Activated CD4-positive, alpha-beta T cell treated with anti-CD3 and anti-CD28 coated beads, Interleukin-2, Interleukin-6, amounts not matched to agents 100 ng/mL and 50 ng/mL, durations not matched to agents 16 hours and 8 hours (primary cell): ENCODE measurements around the gene DIO2.

Experiments
- DNase-seq: peaks from one replicate; pipeline ENCODE4 v3.0.0-alpha.2; 2020

DIO2 gene

DNA sequence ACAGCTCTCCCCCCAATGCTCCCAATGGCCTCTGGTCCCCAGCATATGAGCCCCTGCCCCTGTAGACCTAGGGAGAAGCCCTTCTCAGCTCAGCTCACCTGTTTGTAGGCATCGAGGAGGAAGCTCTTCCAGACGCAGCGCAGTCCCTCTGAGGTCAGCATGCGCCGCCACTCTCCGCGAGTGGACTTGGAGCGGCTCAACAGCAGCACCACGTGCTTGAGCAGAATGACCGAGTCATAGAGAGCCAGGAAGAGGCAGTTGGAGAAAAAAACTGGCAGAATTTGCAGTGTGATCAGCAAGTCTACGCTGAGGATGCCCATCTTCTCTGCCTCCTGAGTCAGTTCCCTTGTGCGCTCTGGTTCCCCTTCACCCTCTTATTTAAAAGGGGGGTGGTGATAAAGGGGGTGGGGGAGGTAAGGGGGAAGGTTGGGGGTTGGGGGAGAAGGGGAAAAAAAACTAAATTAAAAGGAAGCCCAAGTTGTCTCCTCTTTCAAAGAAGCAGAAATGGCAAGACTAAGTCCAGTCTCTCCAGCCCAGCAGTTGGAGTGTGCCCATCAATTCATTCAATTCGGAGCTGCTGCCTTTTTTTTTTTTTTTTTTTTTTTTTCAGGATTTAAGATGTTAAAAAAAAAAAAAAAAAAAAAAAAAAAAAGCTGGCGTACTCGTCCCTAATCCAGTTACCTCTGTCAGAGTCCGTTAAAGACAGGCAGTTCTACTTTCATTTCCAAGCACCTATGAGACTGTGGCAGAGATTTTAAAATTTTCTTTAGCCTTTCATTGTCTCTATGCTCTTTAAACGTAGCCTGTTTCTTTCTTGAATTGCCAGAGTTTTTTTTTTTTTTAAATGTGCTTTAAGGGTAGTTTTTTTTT, at the start of gene DIO2:
DIO2 (minus strand) TSS at position 352 of the 870 bp plus-strand sequence; CDS start at position 320, 32 bp downstream.
- DNase-seq: no peak

DNA sequence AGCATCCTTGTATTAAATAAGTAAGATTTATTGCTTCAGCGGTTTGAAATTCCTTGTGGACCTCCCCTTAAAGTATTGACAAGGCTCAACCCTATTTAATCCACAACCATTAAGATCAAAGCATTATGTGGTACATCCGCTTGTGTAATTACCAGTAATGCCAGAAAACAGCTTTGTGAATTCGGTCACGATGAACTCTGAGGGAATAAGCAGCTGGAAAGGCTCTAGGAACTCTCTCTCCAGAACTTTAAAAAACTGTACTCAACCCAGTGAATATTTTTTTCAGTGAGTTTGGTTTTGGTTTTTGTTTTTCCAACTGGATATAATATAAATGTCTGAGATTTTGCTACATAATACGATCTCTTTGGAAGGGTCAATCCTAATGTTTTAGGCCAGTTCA, 49.3 kb upstream of the DIO2 start:
- DNase-seq: no peak

DNA sequence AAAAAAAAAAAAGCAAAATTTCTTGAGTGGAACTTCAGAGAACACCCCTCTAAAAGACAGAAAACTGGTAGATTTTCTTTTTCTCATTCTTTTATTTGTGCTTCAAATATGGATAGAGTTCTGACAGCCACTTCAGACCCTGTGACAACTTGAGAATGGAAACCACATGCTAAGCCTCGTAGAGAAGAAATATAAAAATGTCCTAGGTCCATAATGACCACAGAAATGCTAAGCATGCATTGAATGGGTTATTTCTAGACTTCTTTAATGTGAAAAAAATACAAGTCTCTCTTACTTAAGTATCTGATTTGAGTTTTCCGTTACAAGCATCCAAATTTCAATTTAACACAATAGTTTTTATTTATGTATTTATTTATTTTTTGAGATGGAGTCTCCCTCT, 28.3 kb upstream of the DIO2 start:
- no peak for DNase-seq

DNA sequence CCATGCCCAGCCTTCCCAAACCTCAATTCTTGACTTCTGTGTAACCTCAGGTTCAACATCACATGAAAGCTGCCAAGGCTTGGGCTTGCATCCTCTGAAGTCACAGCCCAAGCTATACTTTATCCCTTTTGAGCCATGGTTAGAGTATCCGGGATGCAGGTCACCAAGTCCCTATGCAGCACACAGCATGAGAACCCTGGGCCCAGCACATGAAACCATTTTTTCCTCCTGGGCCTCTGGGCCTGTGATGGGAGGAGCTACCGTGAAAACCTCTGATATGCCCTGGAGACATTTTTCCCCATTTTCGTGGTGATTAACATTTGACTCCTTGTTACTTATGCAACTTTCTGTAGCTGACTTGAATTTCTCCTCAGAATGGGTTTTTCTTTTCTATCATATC, 25.8 kb upstream of the DIO2 start:
- no peak for DNase-seq

DNA sequence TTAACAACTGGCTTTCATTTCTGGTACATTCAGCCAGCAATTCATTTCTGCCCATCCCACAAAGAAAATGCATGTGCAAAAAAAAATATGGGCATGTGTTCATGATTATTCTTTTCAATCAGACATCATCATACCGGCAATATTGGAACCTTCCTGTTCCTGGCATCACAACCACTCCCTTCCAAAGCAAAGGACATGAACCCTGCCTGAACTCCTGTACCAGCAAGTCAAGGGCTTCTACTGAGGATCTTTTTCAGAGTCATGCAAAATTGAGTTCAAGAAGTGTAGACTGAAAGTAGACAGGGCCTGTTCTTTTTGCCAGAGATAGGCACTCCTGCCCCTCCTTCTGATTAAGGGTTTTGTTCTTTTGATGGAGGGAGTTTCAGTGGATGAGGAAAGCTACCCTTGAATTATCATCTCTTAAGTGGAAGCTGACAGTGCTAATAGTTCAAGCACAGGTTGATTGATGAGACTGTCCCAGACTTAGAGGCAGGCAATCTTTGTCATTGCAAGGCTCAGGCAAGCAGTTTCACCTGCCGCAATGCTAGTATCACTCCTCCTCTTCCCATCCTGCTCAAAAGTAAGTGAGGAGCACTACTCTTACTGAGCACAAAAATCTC, 22.3 kb upstream of the DIO2 start:
- DNase-seq: no peak

DNA sequence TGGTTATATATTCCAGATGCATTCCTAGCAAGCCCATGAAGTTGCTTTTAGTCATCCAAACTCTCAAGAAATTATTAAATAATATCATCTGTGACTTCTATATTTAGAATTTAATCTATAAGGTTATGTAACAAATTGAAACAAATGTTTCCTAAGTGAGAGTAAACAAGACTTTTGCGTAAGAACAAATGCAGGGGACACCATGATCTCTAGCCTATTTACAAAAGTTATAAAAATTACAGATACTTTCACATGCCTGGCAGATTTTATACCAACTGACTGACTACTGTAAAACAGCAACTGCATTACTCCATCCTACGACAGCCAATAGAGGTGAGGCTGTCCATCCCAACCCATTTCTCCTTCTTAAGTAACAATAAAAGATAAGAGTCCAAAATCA, 20.4 kb upstream of the DIO2 start:
- no peak for DNase-seq

DNA sequence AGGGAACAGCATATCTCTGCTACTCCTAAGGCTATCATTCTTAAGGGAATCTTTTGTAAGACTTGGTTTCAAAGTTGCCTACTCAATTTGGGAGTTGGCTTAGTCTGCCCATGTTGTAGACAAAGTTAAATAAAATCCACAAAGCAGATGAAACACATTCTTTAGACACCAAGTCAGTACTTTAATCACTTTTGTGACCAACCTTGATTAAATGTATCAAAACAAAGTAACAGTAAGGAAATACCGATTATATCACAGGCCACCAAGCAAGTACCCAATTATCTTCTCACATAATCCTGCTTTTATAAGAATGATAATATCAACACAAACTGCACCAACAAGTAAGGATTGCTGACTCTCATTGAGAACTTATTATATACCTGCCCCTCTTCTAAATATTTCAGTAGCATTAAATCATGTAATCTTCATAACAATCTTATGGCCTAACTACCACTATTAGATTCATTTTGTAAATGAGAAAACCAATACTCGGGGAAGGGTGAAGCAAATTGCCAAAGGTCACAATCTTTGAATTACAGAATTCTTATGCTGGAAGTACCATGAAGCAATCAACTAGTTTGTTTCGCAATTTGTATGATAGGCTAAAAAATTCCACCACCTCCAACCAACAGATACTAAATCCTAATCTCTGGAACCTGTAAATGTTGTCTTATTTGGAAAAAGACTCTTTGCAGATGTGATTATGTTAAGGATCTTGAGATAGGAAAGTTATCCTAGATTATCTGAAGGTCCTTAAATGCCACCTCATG, 12.6 kb upstream of the DIO2 start:
- no peak for DNase-seq

DNA sequence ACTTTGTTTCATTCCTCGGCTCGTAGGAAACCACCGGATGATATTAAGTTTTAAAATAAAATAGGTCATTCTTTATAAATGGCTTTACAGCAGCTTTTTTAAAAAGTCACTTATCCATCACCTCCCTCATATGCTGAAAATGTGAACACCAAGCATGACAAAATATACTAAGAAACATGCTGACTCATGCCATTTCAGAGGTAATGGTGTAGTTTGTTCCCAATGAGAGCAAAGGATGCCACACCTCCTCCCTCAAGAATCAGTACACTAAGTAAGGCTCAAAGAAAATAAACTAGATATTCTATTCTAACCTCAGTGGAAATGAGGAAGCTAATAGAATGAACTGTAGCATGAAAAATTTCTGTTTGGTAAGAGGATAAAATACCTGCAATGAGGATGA, 5.5 kb upstream of the DIO2 start:
- no peak for DNase-seq

DNA sequence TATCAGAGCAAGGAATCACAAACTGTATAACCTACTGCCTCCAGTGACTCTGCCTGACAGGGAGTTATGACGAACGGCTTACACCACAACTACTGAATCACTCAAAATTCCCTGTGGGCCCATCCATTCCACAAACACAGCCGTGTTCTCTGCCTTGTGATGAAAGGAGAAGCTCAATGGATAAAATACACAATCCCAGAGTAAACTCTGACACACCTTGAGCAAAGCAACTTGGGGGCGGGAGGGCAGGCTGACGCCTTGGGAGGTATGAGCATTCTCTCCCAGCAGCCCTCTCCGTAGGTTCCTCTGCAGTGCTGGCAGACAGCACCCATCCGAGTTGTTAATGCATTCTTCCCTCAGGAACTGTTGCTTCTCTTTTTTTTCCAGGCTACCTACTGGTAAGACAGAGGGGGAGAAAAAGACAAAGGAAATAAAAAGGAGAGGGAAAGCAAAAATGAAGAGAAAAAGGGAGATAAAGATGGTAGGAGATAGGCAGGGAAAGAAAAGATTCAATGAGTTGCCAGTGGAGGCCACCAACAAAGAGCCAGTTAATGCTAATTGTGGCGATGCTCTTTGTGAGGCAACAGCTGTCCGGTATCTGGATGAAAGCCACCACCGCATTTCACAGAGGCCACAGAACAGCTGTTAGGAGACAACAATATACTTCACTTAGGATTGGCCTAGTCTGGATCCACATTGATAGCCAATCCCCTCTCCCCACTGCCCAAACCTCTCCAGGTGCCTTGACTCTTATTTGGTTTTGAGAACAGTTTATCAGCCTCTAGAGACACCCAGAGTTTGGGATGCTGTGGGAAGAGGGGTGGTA, 4.7 kb upstream of the DIO2 start:
- no peak for DNase-seq

DNA sequence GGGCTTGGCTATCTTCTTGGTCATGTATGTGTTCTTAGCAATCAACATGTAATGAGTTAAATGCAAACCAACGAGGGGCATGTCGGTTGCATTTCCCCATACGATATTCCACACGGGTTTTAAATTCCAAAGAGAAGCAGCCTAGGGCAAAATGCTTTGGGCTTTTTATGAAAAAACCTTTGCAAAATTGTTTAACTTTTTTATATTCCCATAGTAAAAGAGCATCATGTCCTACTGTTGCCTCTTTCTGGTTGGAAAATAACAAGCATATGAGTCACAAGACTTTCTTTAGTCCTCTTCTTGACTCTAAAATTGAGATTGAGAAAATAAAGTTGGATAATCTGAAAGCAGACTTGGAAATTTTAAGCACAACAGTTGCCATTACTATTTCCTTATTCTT, 3.8 kb upstream of the DIO2 start:
- DNase-seq: no peak

DNA sequence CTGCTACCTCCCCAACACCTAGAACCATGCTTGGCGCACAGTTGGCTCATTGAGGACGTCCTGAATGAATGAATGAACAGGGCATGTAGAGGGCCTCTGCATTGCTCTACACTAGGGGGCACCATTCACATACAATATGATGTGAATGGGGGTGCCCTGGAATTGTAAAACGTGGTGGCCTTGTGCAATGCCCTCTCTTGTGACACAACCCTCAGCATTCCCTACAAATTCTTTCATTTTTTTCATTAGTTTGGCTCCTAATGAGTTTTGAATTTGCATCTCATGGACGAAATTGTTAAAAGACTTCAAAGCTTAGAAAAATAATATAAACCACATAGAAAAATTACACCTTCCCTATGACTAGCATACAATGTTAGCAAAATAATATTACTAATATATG, 2.3 kb upstream of the DIO2 start:
- DNase-seq: peak; percentile 48

DNA sequence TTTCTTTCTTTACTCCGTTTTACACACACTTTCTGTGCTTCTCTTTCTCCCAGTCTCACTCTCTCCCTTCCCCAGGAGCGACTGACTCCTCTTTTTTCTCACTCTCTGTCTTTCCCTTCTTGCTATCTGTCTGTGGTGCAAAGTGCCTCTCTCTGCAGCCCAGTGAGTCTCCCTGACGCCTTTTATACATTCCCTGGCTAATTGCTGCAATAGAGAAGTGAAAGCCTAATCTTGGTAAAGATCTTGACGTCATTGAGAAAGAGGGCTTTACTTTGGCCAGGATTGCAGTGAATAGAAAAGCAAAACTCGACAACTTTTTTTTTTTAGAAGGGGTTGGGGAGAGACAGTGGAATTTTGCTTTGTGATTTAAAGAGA, 706 bp upstream of the DIO2 start:
- DNase-seq: no peak

DNA sequence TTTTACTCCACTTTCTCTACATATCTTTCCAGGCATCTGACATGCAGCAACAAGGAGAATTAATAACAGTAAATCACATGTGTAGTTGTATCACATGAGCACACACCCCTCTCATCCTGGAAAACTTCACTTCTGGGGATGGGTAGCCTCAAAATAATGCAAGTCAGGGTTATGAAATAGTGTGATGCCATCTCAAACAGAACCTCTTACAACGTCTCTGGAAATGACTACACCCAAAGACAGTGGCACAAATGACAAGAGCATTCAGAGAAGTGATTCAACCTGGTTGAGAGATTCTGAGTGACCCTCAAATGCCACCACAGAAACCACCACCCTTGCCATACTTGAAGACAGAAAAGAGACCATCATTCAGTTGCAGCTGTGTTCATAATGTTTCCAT, 2.8 kb downstream of the DIO2 start:
- DNase-seq: peak; percentile 18

DNA sequence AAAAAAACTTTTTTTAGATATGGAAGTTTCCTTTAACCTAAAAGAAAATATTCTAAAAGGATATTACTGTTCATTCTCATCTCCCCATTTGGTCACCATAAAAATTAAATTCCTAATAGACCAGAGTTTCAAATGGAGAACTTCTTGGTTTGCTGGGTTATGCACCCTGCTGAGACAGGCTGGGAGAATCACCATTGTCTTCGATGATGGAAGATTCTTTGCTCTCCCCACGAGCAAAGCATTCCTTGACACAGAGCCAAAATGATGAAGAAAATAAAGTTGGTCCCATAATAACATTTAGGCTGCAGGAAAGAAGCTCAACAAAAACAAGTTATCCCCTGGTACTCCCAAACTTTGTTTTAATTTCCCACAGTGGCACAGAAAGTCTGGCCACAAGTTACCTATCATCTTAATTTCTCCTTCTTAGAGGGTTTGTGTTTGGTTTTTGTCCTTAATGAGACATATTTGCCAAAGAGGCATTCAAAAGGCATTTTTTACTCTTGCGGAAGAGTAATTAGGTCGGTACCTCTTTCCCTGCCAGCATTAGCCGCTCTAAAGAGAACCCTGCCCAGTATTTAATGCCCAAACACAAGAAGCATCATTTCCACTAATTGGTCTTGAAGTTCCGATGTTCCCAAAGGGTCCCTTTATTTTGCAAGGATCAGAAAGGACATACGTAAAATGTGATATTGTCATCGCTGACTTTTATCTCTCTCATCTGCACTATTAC, 4.8 kb downstream of the DIO2 start:
- DNase-seq: no peak

DNA sequence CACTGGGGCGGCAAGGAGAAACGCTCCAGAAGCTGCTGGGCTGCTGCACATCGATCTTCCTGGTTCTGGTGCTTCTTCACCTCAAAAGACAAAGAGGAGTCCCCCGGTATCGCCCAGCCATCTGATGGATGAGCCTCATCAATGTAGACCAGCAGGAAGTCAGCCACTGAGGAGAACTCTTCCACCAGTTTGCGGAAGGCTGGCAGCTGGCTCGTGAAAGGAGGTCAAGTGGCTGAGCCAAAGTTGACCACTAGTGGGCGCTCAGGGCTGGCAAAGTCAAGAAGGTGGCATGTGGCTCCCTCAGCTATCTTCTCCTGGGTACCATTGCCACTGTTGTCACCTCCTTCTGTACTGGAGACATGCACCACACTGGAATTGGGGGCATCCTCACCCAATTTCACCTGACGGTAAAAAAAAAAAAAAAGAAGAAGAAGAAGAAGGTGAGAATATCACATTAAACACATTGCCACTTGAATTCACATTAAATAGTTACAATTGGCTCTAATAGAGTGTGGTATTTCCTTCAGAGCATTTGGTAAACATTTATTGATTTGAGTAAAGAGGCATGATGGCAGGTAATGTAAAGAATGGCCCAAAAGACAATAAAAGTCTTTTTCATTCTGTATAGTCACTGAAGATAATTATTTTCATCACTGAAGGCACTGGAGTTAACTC, 8.3 kb downstream of the DIO2 start:
- peak; percentile 52 for DNase-seq

DNA sequence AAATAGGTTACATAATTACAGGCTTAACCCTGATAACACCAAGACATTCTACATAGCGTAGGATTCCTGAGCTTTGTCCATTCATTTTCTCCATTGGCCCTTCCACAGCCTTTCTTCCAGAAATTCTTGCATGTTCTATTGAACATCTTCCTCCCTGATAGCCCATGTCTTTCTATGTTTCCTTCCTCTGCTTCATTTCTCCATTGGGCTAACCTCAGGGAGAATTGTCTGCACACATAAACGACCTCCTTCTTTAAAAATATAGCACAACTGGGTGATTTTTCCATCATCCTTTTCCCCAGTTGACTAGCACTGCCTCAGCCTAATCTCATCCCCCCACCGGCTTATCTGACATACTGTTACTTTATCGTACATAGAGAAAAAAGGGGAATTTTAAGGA, 11.2 kb downstream of the DIO2 start:
- DNase-seq: no peak

DNA sequence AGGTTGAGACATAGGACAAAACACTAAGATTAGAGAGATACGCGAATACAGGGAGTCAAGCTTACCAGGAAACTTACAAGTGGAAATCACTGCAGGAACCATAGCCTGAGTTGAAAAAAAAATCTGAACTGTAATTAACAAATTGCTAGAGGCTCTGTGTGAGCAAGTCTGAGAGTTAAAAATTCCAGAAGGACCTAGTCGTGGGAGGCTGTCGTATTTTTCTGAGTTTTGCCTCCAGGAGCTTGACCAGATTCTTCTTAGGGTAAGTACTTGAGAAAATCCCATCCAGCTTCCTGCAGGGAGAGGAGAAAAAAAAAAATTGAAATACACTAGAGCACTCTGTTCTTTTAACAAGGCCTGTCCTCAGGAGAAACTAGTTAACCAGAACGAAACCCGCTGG, 22.7 kb downstream of the DIO2 start:
- no peak for DNase-seq

DNA sequence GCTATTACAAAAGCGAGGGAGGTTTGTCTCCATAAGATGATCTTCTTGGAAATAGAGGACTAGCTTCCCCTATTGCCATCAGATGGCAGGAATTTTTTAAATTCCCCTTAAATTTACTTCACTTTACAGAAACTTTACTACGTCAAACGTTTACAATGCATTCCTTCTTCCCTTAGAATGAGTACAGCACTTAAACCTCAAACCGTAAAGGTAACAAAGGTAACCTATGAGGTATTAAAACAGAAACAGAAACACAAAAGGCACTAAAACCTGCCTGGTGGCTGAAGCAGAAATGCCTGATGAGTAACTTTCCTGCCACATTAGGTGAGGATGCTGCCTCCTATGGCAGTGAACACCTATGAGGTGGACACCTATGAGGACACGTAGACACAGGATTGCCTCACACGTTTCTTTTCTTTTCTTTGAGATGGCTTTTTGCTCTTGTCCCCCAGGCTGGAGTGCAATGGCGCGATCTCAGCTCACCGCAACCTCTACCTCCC, 25.0 kb downstream of the DIO2 start:
- DNase-seq: no peak

DNA sequence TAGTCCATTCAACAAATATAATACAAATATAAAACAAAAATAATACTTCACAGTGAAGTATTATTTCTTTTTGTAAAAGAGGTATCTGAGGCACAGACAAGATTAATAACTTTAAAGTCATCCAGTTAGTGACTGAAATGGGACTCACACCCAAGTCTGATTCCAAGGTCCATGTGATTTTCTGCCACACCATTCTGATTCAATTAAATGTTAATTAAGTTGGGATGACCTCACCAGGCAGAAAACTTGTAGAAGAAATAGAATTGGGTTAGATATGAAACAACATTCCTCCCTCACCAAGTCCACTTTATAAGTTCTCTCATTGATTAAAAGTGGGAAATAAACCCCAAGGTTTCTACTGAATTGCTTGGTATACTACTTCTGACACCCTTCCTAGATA, 34.4 kb downstream of the DIO2 start:
- DNase-seq: no peak

DNA sequence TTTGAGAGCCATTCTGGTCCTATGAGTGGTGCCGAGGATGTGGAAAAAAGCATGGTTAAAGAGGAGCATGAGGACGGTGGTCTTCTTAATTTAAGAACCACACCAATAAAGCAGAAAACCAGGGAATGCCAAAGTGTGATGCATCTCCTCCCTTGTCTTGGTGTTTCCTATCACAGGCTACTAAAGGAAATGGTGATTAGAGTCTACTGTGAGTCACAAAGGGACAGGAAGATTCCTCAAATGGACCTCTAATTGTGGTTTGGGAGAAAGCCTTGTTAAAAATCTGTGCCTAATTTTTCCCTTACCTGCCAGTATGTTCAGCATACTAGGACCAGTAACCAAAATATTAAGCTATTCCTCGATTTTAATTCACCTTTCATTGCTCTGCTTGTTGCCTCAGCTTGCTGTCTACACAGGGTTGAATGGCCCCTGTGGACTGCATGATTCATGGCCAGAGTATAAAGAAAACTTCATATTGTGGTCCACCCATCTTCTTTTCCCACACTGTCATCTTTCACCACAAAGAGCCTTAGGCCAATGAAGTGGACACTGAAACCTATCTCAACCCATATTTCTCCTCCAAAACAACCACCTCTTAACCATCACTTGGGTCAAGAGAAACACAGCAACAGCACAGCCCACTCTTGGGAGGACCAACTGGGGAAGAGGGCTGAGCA, 38.8 kb downstream of the DIO2 start:
- no peak for DNase-seq
